SJSA1 (cell line): Measurements from ENCODE around the gene ZDHHC11. TPM values are rescaled to one million over a fixed set of nuclear protein-coding genes. Genes with fewer than 3 reads are reported as not detected.
A peak's percentile ranks its signal among the peaks of the same experiment; 100 is the strongest.
"Not testable (repeated sequence)": the region's sequence is repeated elsewhere in the genome, so short reads cannot be mapped to it uniquely, and the experiment has no call there.

ENCODE experiments used
- DNase-seq, 2 experiments: peaks; one replicate each; pipeline ENCODE4 v3.0.0-alpha.2; 2015 to 2020; ENCODE audit warnings: low spot score in 2 of 2, low read depth in 1 of 2
- H3K27ac ChIP-seq: fragments of 250-450 bp; sonication (Bioruptor Pico); 2 replicates; pipeline ENCODE4 v1.5.1; 2020; ENCODE audit warnings: mild to moderate bottlenecking, moderate library complexity
- H3K27me3 ChIP-seq: fragments of 250-450 bp; sonication (Bioruptor Pico); replicated peaks from 2 replicates; pipeline ENCODE4 v1.5.1; 2020; ENCODE audit warnings: mild to moderate bottlenecking, moderate library complexity
- H3K36me3 ChIP-seq: fragments of 250-450 bp; sonication (Bioruptor Pico); 2 replicates; pipeline ENCODE4 v1.5.1; 2020; ENCODE audit warnings: mild to moderate bottlenecking
- H3K4me1 ChIP-seq: fragments of 250-450 bp; sonication (Bioruptor Pico); replicated peaks from 2 replicates; pipeline ENCODE4 v1.6.1; 2021; ENCODE audit warnings: mild to moderate bottlenecking
- H3K4me3 ChIP-seq: fragments of 250-450 bp; sonication (Bioruptor Pico); 2 replicates; pipeline ENCODE4 v1.5.1; 2020; ENCODE audit warnings: mild to moderate bottlenecking
- H3K9me3 ChIP-seq: fragments of 250-450 bp; sonication (Bioruptor Pico); replicated peaks from 2 replicates; pipeline ENCODE4 v1.5.1; 2020; ENCODE audit warnings: mild to moderate bottlenecking
- total RNA-seq: library from RNA; depleted of rRNA; stranded (reverse); fragments of >200 nt; shearing (Covaris generic); gene quantifications from 2 replicates; pipeline ENCODE4 v1.2.3, GENCODE V29; 2014

The ZDHHC11 gene
- total RNA-seq, 1 experiment from 2014 or later: 0.05 TPM

DNA sequence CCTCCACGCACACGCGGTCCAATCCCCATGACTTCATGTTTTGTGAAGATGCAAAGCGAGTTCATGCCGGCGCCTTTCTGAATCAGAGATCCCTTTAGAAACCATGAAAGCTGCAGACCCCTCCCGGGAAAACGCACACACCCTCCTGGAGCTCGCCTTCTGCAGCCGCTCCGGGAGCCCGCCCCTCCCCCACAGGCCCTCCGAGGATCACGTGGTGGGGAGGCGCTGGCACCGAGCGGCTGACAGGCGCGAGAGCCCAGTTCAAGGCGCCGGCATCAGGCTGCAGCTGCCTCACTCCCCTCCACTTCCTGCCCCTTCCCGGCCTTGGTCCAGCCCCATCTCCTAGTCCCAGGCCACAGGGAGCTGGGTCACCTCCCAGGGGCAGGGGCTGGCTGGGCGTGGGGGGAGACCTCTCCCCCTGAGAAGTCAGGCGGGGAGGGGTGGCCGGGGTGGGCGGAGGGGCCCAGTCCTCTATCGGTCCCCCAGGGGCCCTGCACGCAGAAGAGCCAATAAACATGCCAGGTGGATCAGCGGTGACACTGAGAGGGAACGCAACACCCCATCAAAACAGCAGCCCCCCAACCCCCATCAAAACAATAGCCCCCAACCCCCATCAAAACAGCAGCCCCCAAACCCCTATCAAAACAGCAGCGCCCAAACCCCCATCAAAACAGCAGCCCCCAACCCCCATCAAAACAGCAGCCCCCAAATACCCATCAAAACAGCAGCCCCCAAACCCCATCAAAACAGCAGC, 67.6 kb downstream of the ZDHHC11 start:
- H3K4me1 ChIP-seq, H3K4me3 ChIP-seq, H3K27ac ChIP-seq, H3K36me3 ChIP-seq, H3K9me3 ChIP-seq: not testable (repeated sequence)
- H3K27me3 ChIP-seq: peaks cover 11% of the 10 kb centered on the region
- DNase-seq: peak in 1 of 2 experiments; percentile 53

DNA sequence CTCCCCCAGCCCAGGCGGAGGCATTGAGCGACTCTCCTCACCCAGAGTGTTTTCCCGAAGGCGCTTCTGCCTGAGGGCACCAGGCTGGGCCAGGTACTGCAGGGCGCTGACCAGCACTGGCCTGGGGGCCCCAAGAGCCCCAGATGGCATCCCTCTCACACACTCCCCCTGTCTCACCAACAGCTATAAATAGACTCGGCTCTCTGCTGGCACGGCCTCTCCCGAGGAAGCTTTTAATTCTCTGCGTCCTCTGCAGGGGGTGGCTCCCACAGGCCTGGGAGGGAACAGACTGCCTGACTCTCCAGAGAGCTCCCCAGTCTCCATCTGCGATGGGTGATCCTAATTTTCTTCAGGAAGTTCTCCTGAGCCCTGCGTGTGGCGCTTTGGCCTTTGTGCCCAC, 68.4 kb downstream of the ZDHHC11 start:
- not testable (repeated sequence) for H3K4me3 ChIP-seq, DNase-seq, H3K4me1 ChIP-seq, H3K9me3 ChIP-seq, H3K27ac ChIP-seq, H3K36me3 ChIP-seq
- peaks cover 18% of the 10 kb centered on the region for H3K27me3 ChIP-seq

DNA sequence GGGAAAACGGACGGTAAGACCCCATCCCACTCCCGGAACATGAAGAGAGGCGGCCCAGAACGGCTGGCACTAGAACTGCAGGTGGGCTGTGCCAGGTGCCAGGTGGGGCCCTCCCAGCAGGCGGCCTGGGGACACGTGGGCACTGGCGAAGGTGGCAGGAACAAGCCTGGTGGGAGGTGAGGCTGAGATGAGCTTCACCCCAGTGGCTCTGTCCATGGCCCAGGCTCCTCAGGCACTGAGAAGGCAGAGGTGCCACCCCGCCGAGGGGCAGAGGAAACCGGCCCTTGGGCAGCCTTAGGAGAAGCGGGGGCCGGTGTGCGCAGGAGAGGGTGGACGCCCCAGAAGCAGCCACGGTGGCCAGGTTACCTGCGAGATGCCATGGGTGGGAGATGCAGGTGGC, 70.2 kb downstream of the ZDHHC11 start:
- not testable (repeated sequence) for H3K9me3 ChIP-seq, H3K4me1 ChIP-seq, H3K36me3 ChIP-seq, H3K27ac ChIP-seq, H3K4me3 ChIP-seq
- peaks cover 30% of the 10 kb centered on the region for H3K27me3 ChIP-seq
- DNase-seq: peak in 1 of 2 experiments; percentile 53

DNA sequence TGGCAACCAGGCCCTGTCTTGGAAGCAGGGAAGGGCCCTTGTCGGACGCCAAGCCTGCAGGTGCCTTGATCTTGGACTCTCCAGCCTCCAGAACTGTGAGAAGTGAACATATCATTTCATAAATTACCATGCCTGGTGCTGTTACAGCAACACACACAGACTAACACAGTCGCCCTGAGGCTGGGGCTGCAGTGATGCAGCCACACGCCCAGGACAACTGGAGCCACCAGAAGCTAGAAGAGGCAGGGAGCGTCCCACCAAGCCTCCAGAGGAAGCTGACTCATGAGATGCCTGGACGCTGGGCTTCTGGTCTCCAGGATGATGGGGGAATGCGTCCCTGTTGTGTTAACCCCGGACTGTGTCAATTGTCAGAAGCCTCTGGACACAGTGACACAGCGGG, 71.8 kb downstream of the ZDHHC11 start:
- not testable (repeated sequence) for H3K36me3 ChIP-seq, H3K4me3 ChIP-seq, H3K4me1 ChIP-seq, H3K9me3 ChIP-seq, DNase-seq, H3K27ac ChIP-seq
- peaks cover 29% of the 10 kb centered on the region for H3K27me3 ChIP-seq

DNA sequence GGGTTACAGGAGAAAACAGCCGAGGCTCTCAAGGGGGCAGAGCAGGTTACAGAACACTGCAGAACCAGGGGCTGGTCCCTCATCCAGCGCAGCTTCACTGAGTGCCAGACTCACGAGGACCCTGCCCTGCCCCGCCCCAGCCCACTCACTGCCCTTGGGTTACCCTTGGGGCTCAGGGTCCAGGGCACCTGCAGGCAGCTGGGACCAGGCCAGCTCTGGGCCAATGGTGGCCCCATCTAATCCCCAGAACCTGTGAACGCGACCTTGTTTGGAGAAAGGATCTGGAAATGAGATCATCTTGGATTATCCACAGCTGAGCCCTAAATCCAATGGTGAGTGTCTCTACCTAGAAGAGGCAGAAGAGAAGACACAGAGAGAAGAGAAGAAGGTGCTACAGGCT, 72.4 kb downstream of the ZDHHC11 start:
- not testable (repeated sequence) for H3K27ac ChIP-seq, H3K36me3 ChIP-seq, H3K9me3 ChIP-seq, H3K4me1 ChIP-seq, H3K4me3 ChIP-seq
- DNase-seq: peak in 1 of 2 experiments; percentile 47
- H3K27me3 ChIP-seq: peaks cover 32% of the 10 kb centered on the region

DNA sequence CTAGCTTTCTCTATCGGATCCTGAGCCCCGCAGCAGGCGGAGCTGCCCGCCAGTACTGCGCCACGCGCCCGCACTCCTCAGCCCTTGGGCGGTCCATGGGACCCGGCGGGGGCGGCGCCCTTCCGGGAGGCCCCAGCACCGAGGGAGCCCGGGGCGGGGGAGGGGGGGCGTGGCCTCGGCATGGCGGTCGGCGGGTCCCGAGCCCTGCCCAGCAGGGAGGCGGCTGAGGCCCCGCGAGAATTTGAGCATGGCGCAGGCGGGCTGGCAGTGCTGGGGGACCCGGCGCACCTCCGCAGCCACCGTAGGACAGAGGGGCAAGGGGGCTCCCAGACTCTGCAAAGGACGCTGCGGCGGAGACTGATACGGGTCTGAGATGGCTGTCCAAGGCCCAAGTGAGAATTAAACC, 73.0 kb downstream of the ZDHHC11 start:
- Histone ChIP-seq H3K9me3 (0 out of 2 replicates have a peak, but pooled peaks cover 2% of the 10 kb centered on the region), H3K36me3 (no peaks in the 10 kb centered on the region), H3K27me3 (peaks cover 33% of the 10 kb centered on the region), H3K4me3 (no peak overlapping the region), H3K4me1 (no peaks in the 10 kb centered on the region), H3K27ac (no peak overlapping the region)
- DNase-seq: peak in 1 of 2 experiments; percentile 66

DNA sequence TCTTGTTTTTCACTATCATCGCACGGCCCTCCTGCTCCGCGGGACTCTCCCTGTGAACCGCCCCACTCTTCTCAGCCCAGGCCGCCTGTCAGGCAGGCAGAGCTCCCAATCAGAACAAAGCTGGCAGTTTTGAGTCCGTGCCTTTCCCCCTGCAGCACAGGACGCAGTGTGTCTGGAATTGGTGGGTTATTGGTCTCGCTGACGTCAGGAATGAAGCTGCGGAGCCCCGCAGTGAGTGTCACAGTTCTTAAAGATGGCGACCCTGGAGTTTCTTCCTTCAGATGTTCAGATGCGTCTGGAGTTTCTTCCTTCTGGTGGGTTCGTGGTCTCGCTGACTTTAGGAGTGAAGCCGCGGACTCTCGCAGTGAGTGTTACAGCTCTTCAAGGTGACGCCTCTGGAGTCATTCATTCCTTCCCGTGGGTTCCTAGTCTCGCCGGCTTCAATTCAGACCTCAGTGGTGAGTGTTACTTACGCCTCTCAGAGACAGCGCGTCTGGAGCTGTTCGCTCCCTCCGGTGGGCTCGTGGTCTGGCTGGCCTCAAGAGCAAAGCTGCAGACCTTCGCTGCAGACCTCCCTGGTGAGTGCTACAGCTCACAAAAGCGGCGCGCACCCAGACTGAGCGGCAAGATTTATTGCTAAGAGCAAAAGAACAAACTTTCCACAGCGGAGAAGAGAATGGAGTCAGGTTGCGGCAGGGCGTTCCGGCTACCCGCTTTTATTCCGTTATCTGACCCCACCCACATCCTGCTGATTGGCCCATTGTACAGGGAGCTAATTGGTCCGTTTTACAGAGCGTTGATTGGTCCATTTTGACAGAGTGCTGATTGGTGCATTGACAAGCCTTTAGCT, 73.7 kb downstream of the ZDHHC11 start:
- H3K4me3 ChIP-seq: no peak overlapping the region
- H3K4me1 ChIP-seq: no peaks in the 10 kb centered on the region
- no peaks in the 10 kb centered on the region for H3K36me3 ChIP-seq
- peaks cover 33% of the 10 kb centered on the region for H3K27me3 ChIP-seq
- 0 out of 2 replicates have a peak, but pooled peaks cover 2% of the 10 kb centered on the region for H3K9me3 ChIP-seq
- DNase-seq: peak in 1 of 2 experiments; percentile 63
- no peak overlapping the region for H3K27ac ChIP-seq

DNA sequence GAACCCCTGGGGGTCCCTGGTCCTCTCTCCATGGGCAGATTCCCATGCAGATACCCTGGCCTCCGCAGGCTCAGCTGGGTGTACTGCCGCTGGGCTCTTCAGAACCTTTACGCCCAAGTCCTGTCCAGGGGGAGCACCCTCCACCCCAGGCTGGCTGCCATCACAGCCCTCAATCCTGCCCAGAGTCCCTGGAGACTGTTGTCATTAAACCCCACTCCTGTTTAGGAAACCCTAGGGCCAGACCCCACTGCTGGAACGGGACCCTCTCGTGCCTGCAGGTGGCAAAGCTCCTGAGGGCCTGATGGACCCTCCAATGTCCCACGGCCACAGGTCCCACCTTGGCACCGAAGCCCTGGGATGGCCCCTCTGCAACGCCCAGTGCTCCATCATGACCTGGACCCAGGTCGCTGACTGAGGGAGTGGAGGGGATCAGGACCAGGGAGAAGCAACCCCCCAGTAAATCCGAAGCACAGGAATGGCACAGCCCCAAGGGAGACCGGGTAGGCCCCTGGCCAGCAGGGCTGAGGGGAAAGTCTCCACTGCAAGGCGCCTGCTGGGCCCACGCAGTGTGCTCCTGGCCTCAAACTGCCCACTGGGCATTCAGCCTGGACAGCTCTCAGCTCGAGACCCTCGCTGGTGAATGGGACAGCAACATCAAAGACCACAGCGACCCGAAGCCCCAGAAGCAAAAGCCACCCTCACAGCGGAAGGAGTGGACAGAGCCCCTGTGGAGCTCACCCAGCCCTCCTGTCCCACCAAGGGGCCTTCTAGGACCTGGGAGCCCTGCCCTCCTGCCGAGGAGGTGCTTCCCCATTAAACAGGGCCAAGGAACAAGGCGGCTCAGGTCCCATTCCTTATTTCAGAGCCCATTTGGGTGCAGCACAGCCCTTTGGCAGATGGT, 74.6 kb downstream of the ZDHHC11 start:
- H3K9me3 ChIP-seq: 0 out of 2 replicates have a peak, but pooled peaks cover 2% of the 10 kb centered on the region
- no peaks in the 10 kb centered on the region for H3K36me3 ChIP-seq
- H3K27me3 ChIP-seq: peaks cover 34% of the 10 kb centered on the region
- H3K4me1 ChIP-seq: no peaks in the 10 kb centered on the region
- no peak overlapping the region for H3K4me3 ChIP-seq
- H3K27ac ChIP-seq: no peak overlapping the region
- DNase-seq: peak in 1 of 2 experiments; percentile 55

DNA sequence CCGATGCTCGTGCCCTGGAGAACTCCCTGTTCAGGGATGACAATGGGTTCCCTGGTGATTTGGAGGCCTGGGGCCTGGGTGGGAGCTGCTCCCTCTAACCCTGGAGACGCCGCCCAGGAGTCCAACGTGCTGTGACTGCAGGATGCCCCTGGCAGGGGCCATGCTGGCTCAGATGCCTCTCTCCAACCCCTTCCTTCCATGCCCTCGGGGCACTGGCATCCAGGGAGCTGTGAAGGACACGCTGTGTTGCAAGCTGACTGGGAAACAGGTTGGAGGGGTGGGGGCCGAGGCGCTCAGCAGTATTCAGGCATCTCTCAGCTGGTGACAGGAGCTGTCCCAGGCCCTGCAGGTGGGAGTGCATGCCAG, 75.2 kb downstream of the ZDHHC11 start:
- not testable (repeated sequence) for H3K9me3 ChIP-seq, H3K4me1 ChIP-seq, H3K4me3 ChIP-seq, H3K36me3 ChIP-seq, H3K27ac ChIP-seq
- H3K27me3 ChIP-seq: peaks cover 40% of the 10 kb centered on the region
- peak in 1 of 2 experiments; percentile 62 for DNase-seq

DNA sequence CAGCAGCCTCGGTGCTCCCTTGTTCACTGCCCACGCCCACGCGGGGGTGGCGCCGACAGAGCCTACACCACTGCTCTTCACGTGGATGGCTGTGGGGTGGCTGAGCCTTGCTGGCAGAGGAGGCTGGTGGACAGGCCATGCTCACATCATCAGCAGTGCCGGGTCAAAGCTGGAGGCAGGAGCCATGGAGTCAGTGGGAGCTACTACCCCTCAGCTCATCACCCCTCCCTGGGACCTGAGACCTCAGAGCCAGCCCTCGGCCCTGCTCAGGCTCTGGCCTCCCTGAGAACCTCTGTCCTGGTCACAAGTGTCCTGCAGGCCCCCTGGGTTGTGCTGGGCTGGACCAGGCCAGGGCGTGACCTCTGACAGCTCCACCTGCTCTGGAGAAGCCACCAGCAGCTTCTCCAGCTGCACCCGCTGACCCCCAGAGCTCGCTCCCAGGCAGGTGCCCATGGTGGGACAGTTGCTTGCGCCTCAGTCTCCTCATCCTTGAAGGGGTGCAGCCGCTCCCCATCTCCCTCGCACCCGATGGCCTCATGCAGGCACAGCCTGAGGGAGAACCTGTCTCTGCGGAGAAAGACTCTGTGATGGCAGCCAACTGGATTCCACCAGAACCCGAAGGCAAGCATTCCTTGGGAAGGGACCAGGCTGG, 75.8 kb downstream of the ZDHHC11 start:
- not testable (repeated sequence) for H3K36me3 ChIP-seq, H3K4me3 ChIP-seq, H3K9me3 ChIP-seq, H3K4me1 ChIP-seq, H3K27ac ChIP-seq
- peak in 1 of 2 experiments; percentile 63 for DNase-seq
- H3K27me3 ChIP-seq: peaks cover 42% of the 10 kb centered on the region

DNA sequence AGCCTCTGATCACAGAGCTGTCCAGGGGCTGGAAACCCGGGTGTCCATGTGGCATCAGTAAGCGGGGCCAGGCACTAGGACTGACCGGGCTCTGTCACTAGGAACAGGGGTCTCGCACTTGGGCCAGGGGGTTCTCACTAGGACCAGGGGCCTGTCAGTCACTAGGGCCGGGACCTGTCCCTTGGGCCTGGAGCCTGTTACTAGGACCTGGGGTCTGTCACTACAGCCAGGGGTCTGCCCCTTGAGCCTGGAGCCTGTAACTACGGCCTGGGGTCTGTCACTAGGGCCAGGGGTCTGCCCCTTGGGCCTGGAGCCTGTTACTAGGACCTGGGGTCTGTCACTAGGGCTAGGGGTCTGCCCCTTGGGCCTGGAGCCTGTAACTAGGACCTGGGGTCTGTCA, 76.5 kb downstream of the ZDHHC11 start:
- H3K27ac ChIP-seq, H3K4me1 ChIP-seq, H3K36me3 ChIP-seq, H3K4me3 ChIP-seq, H3K9me3 ChIP-seq: not testable (repeated sequence)
- DNase-seq: peak in 1 of 2 experiments; percentile 61
- H3K27me3 ChIP-seq: peaks cover 47% of the 10 kb centered on the region

DNA sequence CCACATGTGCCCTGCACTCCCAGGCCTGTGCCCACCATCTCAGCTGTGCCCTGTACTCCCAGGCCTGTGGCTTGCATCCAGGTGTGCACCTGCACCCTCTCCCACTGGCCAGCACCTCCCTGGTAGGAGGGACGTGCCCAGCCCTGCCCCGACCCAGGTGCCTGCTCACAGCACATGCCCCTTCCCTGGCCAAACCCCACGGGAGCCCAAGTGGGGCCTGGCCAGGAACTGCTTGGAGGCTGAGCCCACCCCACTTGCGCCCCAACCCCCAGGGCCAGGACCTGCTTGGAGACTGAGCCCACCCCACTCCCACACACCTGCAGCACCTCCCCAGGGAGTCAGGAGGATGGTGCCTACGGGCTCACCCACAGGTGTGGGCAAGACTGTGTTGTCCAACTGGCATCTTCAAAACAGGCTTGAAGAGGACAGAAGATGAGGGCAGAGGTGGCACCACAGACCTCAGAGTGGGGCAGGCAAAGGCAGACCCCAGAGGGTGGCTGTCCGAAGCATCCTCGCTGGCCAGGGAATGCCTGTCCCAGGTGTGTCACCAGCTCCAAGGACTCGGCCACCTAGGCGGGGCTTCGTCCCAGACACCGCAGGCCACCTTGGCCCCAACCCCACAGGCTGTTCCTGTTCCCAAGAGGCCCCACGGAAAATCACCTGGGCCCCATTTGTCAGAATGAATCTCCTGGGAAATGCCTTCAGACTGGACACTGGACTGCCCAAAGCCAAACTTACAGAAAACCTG, 77.1 kb downstream of the ZDHHC11 start:
- H3K36me3 ChIP-seq: no peaks in the 10 kb centered on the region
- H3K27me3 ChIP-seq: peaks cover 47% of the 10 kb centered on the region
- H3K4me1 ChIP-seq: no peaks in the 10 kb centered on the region
- peak in 1 of 2 experiments; percentile 62 for DNase-seq
- no peak overlapping the region for H3K4me3 ChIP-seq
- 0 out of 2 replicates have a peak, but pooled peaks cover 2% of the 10 kb centered on the region for H3K9me3 ChIP-seq
- H3K27ac ChIP-seq: no peak overlapping the region
